AG09309 (cell line): ENCODE data around the gene SMIM13.

ENCODE experiments used
- DNase-seq: peaks from one replicate; pipeline ENCODE4 v3.0.0-alpha.2; 2010; ENCODE audit warnings: low read depth
- H3K4me3 ChIP-seq: 2 replicates; pipeline ENCODE4 v1.5.1; 2011; ENCODE audit warnings: mild to moderate bottlenecking, low read depth, low read length, moderate library complexity; ENCODE audit not compliant: control insufficient read depth
- TF ChIP-seq, protein P1 (sequence below): IDR thresholded peaks from 2 replicates; pipeline ENCODE4 v1.5.1; 2011; ENCODE audit warnings: mild to moderate bottlenecking, low read depth, low read length, inconsistent platforms; ENCODE audit not compliant: insufficient read depth, control insufficient read depth; ENCODE audit errors: missing control alignments

Gene SMIM13

DNA sequence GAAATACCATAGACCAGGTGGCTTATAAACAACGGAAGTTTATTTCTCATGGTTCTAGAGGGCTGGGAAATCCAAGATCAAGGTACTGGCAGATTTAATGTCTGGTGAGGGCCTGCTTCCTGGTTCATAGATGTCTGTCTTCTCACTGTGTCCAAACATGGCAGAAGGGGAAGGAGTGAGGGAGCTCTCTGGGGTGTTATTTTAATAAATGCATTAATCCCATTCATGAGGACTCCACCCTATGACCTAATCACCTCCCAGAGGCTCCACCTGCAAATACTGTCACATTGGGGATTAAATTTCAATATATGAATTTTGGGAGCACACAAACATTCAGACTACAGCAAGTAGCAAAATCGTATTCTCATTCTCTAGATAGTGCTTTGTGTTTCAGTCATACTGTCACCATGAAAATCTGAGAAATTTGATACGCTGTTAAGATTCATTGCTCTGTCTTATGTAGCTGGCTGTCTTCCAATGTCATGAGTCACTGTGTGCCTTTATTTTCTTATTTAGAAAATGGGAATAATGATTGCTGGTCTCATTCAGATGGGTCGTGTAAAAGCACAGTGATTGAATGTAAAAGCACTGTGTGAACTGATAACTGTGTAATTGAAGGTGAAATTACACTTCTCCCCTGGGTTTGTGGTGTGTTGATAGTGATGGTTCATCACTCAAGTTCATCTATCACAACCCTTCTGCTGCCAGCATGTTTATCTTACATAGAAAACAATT lies 26.8 kb downstream of the SMIM13 start:
- no peak overlapping the region for H3K4me3 ChIP-seq
- no peak for DNase-seq
- TF ChIP-seq, protein P1, sequence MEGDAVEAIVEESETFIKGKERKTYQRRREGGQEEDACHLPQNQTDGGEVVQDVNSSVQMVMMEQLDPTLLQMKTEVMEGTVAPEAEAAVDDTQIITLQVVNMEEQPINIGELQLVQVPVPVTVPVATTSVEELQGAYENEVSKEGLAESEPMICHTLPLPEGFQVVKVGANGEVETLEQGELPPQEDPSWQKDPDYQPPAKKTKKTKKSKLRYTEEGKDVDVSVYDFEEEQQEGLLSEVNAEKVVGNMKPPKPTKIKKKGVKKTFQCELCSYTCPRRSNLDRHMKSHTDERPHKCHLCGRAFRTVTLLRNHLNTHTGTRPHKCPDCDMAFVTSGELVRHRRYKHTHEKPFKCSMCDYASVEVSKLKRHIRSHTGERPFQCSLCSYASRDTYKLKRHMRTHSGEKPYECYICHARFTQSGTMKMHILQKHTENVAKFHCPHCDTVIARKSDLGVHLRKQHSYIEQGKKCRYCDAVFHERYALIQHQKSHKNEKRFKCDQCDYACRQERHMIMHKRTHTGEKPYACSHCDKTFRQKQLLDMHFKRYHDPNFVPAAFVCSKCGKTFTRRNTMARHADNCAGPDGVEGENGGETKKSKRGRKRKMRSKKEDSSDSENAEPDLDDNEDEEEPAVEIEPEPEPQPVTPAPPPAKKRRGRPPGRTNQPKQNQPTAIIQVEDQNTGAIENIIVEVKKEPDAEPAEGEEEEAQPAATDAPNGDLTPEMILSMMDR, result no peak

- no peak for DNase-seq
- TF ChIP-seq, protein P1, result no peak
- no peak overlapping the region for H3K4me3 ChIP-seq
Measured at GRCh38 chr6:11121851-11122250, 28.2 kb downstream of the SMIM13 start.

DNA sequence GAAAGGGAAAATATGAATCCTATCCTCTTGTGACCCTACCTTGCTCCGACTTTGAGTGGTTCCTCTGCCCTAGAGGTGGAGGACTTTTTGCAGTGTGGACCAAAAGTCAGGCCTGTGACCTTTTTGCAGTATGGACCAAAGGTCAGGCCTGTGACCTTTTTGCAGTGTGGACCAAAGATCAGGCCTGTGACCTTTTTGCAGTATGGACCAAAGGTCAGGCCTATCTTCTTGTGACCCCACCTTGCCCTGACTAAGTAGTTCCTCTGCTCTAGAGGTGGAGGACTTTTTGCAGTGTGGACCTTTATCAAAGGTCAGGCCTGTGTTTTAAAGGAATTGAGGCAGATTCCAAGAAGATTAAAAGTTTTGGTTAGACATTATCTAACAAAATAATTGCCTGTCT lies 28.7 kb downstream of the SMIM13 start:
- H3K4me3 ChIP-seq, result no peak overlapping the region
- TF ChIP-seq, protein P1, result no peak
- DNase-seq, result no peak

- no peak for DNase-seq
- H3K4me3 ChIP-seq, result no peak overlapping the region
- TF ChIP-seq, protein P1, result no peak
Measured at GRCh38 chr6:11123978-11124377, 30.3 kb downstream of the SMIM13 start.

GRCh38 chr6:11126876-11127275 lies 33.2 kb downstream of the SMIM13 start:
- no peak overlapping the region for H3K4me3 ChIP-seq
- TF ChIP-seq, protein P1, result no peak
- no peak for DNase-seq

DNA sequence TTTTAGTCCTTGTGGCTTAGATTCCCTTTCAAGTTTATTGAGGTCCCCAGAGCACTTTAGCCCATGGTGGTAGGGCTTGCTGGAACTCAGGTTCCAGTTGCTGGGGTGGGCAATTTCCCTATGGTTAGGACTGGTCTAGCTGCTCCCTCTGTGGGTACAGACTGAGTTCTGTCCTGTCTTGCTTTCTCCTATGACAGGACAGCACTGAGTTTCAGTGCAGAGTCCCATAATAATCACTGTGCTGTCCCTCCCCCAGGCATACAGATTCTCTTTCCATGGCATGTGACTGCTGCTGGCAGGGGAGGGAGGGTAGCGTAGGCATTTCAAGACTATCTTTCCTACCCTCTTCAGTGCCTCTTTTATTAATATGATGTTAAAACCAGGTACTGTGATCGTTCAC lies 35.0 kb downstream of the SMIM13 start:
- DNase-seq, result no peak
- TF ChIP-seq, protein P1, result no peak
- H3K4me3 ChIP-seq, result no peak overlapping the region
